Sigmoid colon (tissue), 7 donors: ENCODE data around the gene SLC25A14. TPM values are rescaled to one million over a fixed set of nuclear protein-coding genes. Genes with fewer than 3 reads are reported as not detected.

Source experiments
- DNase-seq: peaks from one replicate; pipeline ENCODE4 v3.0.0-alpha.2; 2019
- H3K27ac ChIP-seq, 4 donors: fragments of 200-600 bp; sonication (generic); one replicate each; pipeline ENCODE4 v1.5.1; 2016 to 2019; ENCODE audit warnings: mild to moderate bottlenecking in 1 of 4
- H3K27me3 ChIP-seq, 3 donors: fragments of 200-600 bp; sonication (generic); one replicate each; pipeline ENCODE4 v1.5.1; 2019; ENCODE audit warnings: mild to moderate bottlenecking in 1 of 3
- H3K36me3 ChIP-seq, 4 donors: fragments of 200-600 bp; sonication (generic); one replicate each; pipeline ENCODE4 v1.5.1; 2016 to 2019
- H3K4me1 ChIP-seq, 4 donors: fragments of 200-600 bp; sonication (generic); one replicate each; pipeline ENCODE4 v1.5.1; 2017 to 2019
- H3K4me3 ChIP-seq, 4 donors: fragments of 200-600 bp; sonication (generic); one replicate each; pipeline ENCODE4 v1.5.1; 2017 to 2019; ENCODE audit warnings: mild to moderate bottlenecking in 2 of 4, moderate library complexity in 1 of 4
- H3K9me3 ChIP-seq, 4 donors: fragments of 200-600 bp in 3 of 4; sonication (generic) in 3 of 4; one replicate each; pipeline versions ENCODE4 v1.5.1 to v1.6.1; 2013 to 2019
- EP300 ChIP-seq, 4 donors: sonication (generic); formaldehyde crosslinking; IDR thresholded peaks; one replicate each; pipeline ENCODE4 v1.6.1; 2017; ENCODE audit warnings: antibody characterized with exemption in 4 of 4
- POLR2A ChIP-seq, 2 donors: fragments of 450-650 bp; IDR thresholded peaks; one replicate each; pipeline ENCODE4 v1.6.1; 2016; ENCODE audit warnings: antibody characterized with exemption in 2 of 2, mild to moderate bottlenecking in 2 of 2, moderate library complexity in 2 of 2
- POLR2AphosphoS5 ChIP-seq, 4 donors: sonication (generic); formaldehyde crosslinking; IDR thresholded peaks; one replicate each; pipeline ENCODE4 v1.6.1; 2017; ENCODE audit warnings: antibody characterized with exemption in 4 of 4
- WGBS, 2 donors: extraction: QIAGEN DNeasy Blood & Tissue Kit; methylation state at CpG; one replicate each; pipeline ENCODE4 v1.1.7; 2013; 5-methylcytosine and 5-hydroxymethylcytosine counted together
- intact Hi-C: fragments of 100-400 bp; cut with DNase I; formaldehyde crosslinking; loops from one replicate; pipeline ENCODE4 v1.15.1; 2023
- polyA plus RNA-seq, 3 donors: library from polyadenylated mRNA; stranded (reverse); fragments of 200-250 nt; gene quantifications; one replicate each; pipeline ENCODE4 v1.2.3, GENCODE V29; 2013
- total RNA-seq, 4 donors: library from RNA; depleted of rRNA; stranded (reverse); fragments of >200 nt; gene quantifications; one replicate each; pipeline ENCODE4 v1.1.0, GENCODE V29; 2016
- TF ChIP-seq, protein P1 (sequence below), 4 experiments: fragments of 450-650 bp in 3 of 4; fragments of 200-600 bp in 1 of 4; IDR thresholded peaks; one replicate each; pipeline ENCODE4 v1.5.1; 2016 to 2019; ENCODE audit warnings: antibody characterized with exemption in 4 of 4, mild to moderate bottlenecking in 3 of 4, moderate library complexity in 2 of 4
- donor health status: healthy with polysubstance abuse.
- donor health status: Bipolar disorder and iron deficiency.
- donor health status: healthy.

SLC25A14 gene
- total and polyA plus RNA-seq, 7 donors = 4.4 to 16.8 (median 10.0) TPM

DNA sequence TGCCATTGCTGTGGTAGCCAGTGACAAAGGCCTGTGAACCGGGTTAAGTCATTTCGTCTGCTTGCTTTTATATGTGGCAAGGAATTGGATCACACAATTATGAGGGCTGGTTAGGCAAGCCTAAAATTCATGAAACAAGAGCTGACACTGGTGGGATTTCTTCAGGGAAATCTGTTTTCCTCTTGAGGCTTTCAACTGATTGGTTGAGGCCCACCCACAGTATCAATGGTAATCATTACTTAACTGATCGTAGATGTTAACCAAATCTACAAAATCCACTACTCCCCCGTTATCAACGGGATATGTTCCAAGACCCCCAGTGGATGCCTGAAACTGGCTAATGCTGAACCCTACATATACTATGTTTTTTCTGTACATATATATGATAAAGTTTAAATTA is 75.1 kb downstream of the SLC25A14 start:
- no peak for DNase-seq
- WGBS, 2 donors = 96 to 97% methylated on average over 5 of the region's 5 CpGs

DNA sequence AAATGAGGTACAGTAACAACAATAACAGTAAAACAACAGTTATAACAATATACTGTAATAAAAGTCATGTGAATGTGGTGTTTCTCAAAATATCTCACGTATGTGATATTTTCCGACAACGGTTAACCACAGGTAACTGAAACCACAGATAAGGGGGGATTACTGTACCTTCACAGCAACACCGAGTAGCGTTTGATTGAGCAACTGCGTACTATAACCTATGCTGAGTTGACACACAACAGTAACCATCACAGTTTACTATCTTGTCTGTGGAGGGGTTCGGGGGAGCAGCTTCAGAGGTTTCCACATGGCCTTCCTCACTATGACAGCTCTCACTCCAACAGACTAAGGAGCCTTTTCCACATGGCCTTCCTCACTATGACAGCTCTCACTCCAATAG is 75.5 kb downstream of the SLC25A14 start:
- TF ChIP-seq POLR2A (IDR thresholded peaks at IDR 0.05) (no peak), POLR2AphosphoS5 (IDR thresholded peaks at IDR 0.05) (no peak), EP300 (IDR thresholded peaks at IDR 0.05) (no peak)
- TF ChIP-seq, protein P1, sequence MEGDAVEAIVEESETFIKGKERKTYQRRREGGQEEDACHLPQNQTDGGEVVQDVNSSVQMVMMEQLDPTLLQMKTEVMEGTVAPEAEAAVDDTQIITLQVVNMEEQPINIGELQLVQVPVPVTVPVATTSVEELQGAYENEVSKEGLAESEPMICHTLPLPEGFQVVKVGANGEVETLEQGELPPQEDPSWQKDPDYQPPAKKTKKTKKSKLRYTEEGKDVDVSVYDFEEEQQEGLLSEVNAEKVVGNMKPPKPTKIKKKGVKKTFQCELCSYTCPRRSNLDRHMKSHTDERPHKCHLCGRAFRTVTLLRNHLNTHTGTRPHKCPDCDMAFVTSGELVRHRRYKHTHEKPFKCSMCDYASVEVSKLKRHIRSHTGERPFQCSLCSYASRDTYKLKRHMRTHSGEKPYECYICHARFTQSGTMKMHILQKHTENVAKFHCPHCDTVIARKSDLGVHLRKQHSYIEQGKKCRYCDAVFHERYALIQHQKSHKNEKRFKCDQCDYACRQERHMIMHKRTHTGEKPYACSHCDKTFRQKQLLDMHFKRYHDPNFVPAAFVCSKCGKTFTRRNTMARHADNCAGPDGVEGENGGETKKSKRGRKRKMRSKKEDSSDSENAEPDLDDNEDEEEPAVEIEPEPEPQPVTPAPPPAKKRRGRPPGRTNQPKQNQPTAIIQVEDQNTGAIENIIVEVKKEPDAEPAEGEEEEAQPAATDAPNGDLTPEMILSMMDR (IDR thresholded peaks at IDR 0.05) = no peak
- Histone ChIP-seq H3K4me3 (no peak overlapping the region), H3K4me1 (no peaks in the 10 kb centered on the region), H3K27me3 (no peaks in the 10 kb centered on the region), H3K36me3 (peaks cover 0 to 16% (median 0%) of the 10 kb centered on the region in 4 donors), H3K9me3 (no peaks in the 10 kb centered on the region), H3K27ac (no peak overlapping the region)
- no peak for DNase-seq
- intact Hi-C loops = no loop called here
- WGBS, 2 donors = 78 to 92% methylated on average over 7 of the region's 7 CpGs

More for the DNA sequence above, 75.1 kb downstream of the SLC25A14 start:
- H3K4me1 ChIP-seq = no peaks in the 10 kb centered on the region
- no peak overlapping the region for H3K27ac ChIP-seq
- H3K9me3 ChIP-seq = no peaks in the 10 kb centered on the region
- H3K4me3 ChIP-seq = no peak overlapping the region
- TF ChIP-seq, protein P1 (IDR thresholded peaks at IDR 0.05) = no peak
- no peak for TF ChIP-seq POLR2A (IDR thresholded peaks at IDR 0.05)
- no peak for TF ChIP-seq EP300 (IDR thresholded peaks at IDR 0.05)
- TF ChIP-seq POLR2AphosphoS5 (IDR thresholded peaks at IDR 0.05) = no peak
- H3K27me3 ChIP-seq = no peaks in the 10 kb centered on the region
- intact Hi-C loops = no loop called here
- H3K36me3 ChIP-seq = peaks cover 0 to 19% (median 2%) of the 10 kb centered on the region in 4 donors

DNA sequence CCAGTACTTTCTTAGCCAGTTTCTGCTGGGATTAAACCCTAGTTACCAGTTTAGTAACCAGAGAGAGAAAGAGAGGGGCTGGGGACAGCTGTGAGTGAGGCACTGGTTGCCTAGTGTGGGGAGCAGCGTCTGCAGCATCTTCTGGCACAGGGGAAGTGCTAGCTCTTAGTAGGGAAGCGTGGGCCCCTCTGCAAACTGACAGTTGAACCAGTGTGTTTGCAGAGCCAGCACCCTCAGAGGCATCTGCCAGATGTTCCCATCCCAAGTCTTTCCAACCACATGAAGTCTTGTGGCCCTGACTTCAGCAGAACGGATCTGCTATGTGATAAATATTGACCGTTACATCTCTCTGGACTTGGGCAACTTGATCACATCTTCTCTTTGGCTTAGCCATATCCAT is 77.1 kb downstream of the SLC25A14 start:
- WGBS, 2 donors = 88 to 91% methylated on average over 4 of the region's 4 CpGs
- no peaks in the 10 kb centered on the region for H3K27me3 ChIP-seq
- no peak for TF ChIP-seq EP300 (IDR thresholded peaks at IDR 0.05)
- TF ChIP-seq, protein P1 (IDR thresholded peaks at IDR 0.05) = no peak
- no peak for TF ChIP-seq POLR2A (IDR thresholded peaks at IDR 0.05)
- no peak for TF ChIP-seq POLR2AphosphoS5 (IDR thresholded peaks at IDR 0.05)
- no peaks in the 10 kb centered on the region for H3K4me1 ChIP-seq
- no peaks in the 10 kb centered on the region for H3K9me3 ChIP-seq
- H3K4me3 ChIP-seq = no peak overlapping the region
- H3K36me3 ChIP-seq = peaks cover 0 to 8% (median 0%) of the 10 kb centered on the region in 4 donors
- intact Hi-C loops = no loop called here
- DNase-seq = no peak
- no peak overlapping the region for H3K27ac ChIP-seq

DNA sequence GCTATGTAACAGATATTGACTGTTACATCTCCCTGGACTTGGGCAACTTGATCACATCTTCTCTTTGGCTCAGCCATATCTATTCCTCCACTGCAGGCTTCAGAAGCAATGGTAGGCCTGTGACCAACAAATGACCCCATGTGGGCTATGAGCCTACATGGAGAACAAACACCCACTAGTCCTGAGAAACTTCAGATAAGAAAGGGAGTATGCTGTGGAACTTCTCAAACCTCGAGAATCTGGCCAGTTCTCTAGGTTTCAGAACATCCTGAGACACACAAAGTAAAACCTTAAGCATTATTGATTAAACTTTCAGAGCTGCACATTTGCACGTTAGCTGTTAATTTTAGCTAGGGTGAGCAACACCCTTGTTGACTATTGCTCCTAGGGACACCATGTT is 78.3 kb downstream of the SLC25A14 start:
- intact Hi-C loops = no loop called here
- H3K36me3 ChIP-seq = no peaks in the 10 kb centered on the region
- 82 to 92% methylated on average over 2 of the region's 2 CpGs for WGBS, 2 donors
- H3K9me3 ChIP-seq = no peaks in the 10 kb centered on the region
- no peaks in the 10 kb centered on the region for H3K27me3 ChIP-seq
- H3K4me1 ChIP-seq = no peaks in the 10 kb centered on the region
- no peak overlapping the region for H3K4me3 ChIP-seq
- DNase-seq = no peak
- H3K27ac ChIP-seq = no peak overlapping the region
- no peak for TF ChIP-seq POLR2A (IDR thresholded peaks at IDR 0.05)
- TF ChIP-seq EP300 (IDR thresholded peaks at IDR 0.05) = no peak
- TF ChIP-seq, protein P1 (IDR thresholded peaks at IDR 0.05) = no peak
- TF ChIP-seq POLR2AphosphoS5 (IDR thresholded peaks at IDR 0.05) = no peak

DNA sequence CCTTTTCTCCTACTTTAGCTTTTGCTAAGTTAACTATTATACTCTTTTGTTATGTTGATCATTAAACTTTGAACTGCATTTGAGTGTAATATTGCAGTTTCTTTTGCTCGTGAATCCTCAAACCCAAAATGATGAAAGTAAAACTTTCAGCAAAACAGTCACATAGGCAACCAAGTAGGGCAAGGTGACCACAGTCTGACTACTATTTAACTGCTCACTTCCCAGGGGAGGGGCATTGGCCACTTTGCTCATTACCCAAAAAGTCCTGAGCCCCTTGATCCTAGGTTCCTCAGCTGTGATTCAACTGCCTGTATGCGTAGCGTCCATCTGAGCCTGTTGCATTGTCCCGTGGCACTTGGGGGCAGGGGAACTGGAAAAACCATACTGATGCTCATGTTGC is 79.0 kb downstream of the SLC25A14 start:
- H3K27me3 ChIP-seq = no peaks in the 10 kb centered on the region
- DNase-seq = no peak
- H3K27ac ChIP-seq = no peak overlapping the region
- H3K9me3 ChIP-seq = no peaks in the 10 kb centered on the region
- H3K4me1 ChIP-seq = no peaks in the 10 kb centered on the region
- intact Hi-C loops = no loop called here
- TF ChIP-seq POLR2A (IDR thresholded peaks at IDR 0.05) (no peak), POLR2AphosphoS5 (IDR thresholded peaks at IDR 0.05) (no peak), EP300 (IDR thresholded peaks at IDR 0.05) (no peak)
- TF ChIP-seq, protein P1 (IDR thresholded peaks at IDR 0.05) = no peak
- no peak overlapping the region for H3K4me3 ChIP-seq
- no peaks in the 10 kb centered on the region for H3K36me3 ChIP-seq
- WGBS, 2 donors = 84 to 88% methylated on average over 4 of the region's 4 CpGs
